ENCODE measurements around the gene SH3RF3. TPM values are rescaled to one million over a fixed set of nuclear protein-coding genes. Genes with fewer than 3 reads are reported as not detected.

Gene SH3RF3
- total RNA-seq, 1 experiment from 2014 or later, result 1.0 TPM

GRCh38 chr2:109368798-109369197, 239.8 kb downstream of the SH3RF3 start (continued):
- TF ChIP-seq FOXP4 (CRISPR knock-in tag; IDR thresholded peaks at IDR 0.05) (no peak), RELA (CRISPR knock-in tag; IDR thresholded peaks at IDR 0.05; ENCODE audit: borderline replicate concordance) (no peak), MLX (CRISPR knock-in tag; IDR thresholded peaks at IDR 0.05) (no peak)

- Mint-ChIP-seq H3K27me3 (ENCODE audit: low read depth) (no peaks in the 10 kb centered on the region), H3K9me3 (no peaks in the 10 kb centered on the region), H3K36me3 (no peaks in the 10 kb centered on the region), H3K27ac (no peak overlapping the region), H3K4me3 (no peak overlapping the region), H3K4me1 (no peaks in the 10 kb centered on the region)
- TF ChIP-seq GABPB1 (CRISPR knock-in tag; IDR thresholded peaks at IDR 0.05) (no peak), CTCF (IDR thresholded peaks at IDR 0.05) (no peak), NFATC4 (CRISPR knock-in tag; IDR thresholded peaks at IDR 0.05) (no peak), SOX15 (CRISPR knock-in tag; IDR thresholded peaks at IDR 0.05) (no peak), KAT7 (CRISPR knock-in tag; IDR thresholded peaks at IDR 0.05; ENCODE audit: borderline replicate concordance) (no peak), E2F4 (CRISPR knock-in tag; IDR thresholded peaks at IDR 0.05; ENCODE audit: borderline replicate concordance, low read depth) (no peak), TCF7 (CRISPR knock-in tag; IDR thresholded peaks at IDR 0.05; ENCODE audit: low read depth) (no peak), EMX1 (CRISPR knock-in tag; IDR thresholded peaks at IDR 0.05) (no peak), ZMAT4 (CRISPR knock-in tag; IDR thresholded peaks at IDR 0.05) (no peak), ZNF138 (CRISPR knock-in tag; conservative IDR thresholded peaks at IDR 0.05) (no peak), RELA (CRISPR knock-in tag; IDR thresholded peaks at IDR 0.05; ENCODE audit: borderline replicate concordance) (no peak), MYBL2 (CRISPR knock-in tag; IDR thresholded peaks at IDR 0.05) (no peak), ATF3 (CRISPR knock-in tag; conservative IDR thresholded peaks at IDR 0.05) (no peak), SP1 (CRISPR knock-in tag; conservative IDR thresholded peaks at IDR 0.05) (no peak)
- TF ChIP-seq, protein P1, sequence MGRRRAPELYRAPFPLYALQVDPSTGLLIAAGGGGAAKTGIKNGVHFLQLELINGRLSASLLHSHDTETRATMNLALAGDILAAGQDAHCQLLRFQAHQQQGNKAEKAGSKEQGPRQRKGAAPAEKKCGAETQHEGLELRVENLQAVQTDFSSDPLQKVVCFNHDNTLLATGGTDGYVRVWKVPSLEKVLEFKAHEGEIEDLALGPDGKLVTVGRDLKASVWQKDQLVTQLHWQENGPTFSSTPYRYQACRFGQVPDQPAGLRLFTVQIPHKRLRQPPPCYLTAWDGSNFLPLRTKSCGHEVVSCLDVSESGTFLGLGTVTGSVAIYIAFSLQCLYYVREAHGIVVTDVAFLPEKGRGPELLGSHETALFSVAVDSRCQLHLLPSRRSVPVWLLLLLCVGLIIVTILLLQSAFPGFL (CRISPR knock-in tag; IDR thresholded peaks at IDR 0.05; ENCODE audit: borderline replicate concordance), result no peak
- TF ChIP-seq, protein P2, sequence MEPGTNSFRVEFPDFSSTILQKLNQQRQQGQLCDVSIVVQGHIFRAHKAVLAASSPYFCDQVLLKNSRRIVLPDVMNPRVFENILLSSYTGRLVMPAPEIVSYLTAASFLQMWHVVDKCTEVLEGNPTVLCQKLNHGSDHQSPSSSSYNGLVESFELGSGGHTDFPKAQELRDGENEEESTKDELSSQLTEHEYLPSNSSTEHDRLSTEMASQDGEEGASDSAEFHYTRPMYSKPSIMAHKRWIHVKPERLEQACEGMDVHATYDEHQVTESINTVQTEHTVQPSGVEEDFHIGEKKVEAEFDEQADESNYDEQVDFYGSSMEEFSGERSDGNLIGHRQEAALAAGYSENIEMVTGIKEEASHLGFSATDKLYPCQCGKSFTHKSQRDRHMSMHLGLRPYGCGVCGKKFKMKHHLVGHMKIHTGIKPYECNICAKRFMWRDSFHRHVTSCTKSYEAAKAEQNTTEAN (CRISPR knock-in tag; IDR thresholded peaks at IDR 0.05), result no peak
- ChIA-PET CTCF (interaction anchor here (1.3 kb wide), 1 partner anchor 141 kb away, joined by 4 read pairs; no protein-coding TSS in a partner anchor), POLR2A (no interaction called here)
- ATAC-seq, result no peak
- DNase-seq (ENCODE audit: low spot score), result no peak
These were observed 240.7 kb downstream of the SH3RF3 start for GRCh38 chr2:109369671-109370191.

All from WTC11 (cell line).